ENCODE results near the gene AAGAB.

Gene AAGAB

GRCh38 chr15:67188551-67189218 is 65.8 kb downstream of the AAGAB start:
- Histone ChIP-seq H3K79me2 (ENCODE audit: control insufficient read depth, insufficient read depth, low read length, unreplicated experiment) (no peaks in the 10 kb centered on the region), H3K4me3 (ENCODE audit: low read depth, low read length) (no peak overlapping the region), H2AFZ (ENCODE audit: low read length, unreplicated experiment) (no peak overlapping the region), H3K36me3 (ENCODE audit: insufficient read depth, low read length) (peaks cover 70% of the 10 kb centered on the region), H3K27me3 (ENCODE audit: insufficient read depth, low read length) (no peaks in the 10 kb centered on the region), H3K4me1 (ENCODE audit: control insufficient read depth, insufficient read depth, low read length, unreplicated experiment) (peaks cover 33% of the 10 kb centered on the region), H3K27ac (ENCODE audit: low read depth, low read length) (peak overlapping the region; percentile 77)

- Histone ChIP-seq H3K4me1 (ENCODE audit: control insufficient read depth, insufficient read depth, low read length, unreplicated experiment) (peaks cover 34% of the 10 kb centered on the region), H3K4me3 (ENCODE audit: low read depth, low read length) (no peak overlapping the region), H3K79me2 (ENCODE audit: control insufficient read depth, insufficient read depth, low read length, unreplicated experiment) (no peaks in the 10 kb centered on the region), H3K27me3 (ENCODE audit: insufficient read depth, low read length) (no peaks in the 10 kb centered on the region), H3K27ac (ENCODE audit: low read depth, low read length) (0 out of 2 replicates have a peak overlapping the region, but pooled peaks have one; percentile 2), H2AFZ (ENCODE audit: low read length, unreplicated experiment) (no peak overlapping the region), H3K36me3 (ENCODE audit: insufficient read depth, low read length) (peaks cover 61% of the 10 kb centered on the region)
Observed at GRCh38 chr15:67187351-67187854, 67.1 kb downstream of the AAGAB start.

- H3K4me3 ChIP-seq (ENCODE audit: low read depth, low read length), result no peak overlapping the region
- peak overlapping the region; percentile 6 for H3K27ac ChIP-seq (ENCODE audit: low read depth, low read length)
- no peak overlapping the region for H2AFZ ChIP-seq (ENCODE audit: low read length, unreplicated experiment)
- H3K36me3 ChIP-seq (ENCODE audit: insufficient read depth, low read length), result peaks cover 58% of the 10 kb centered on the region
- peaks cover 34% of the 10 kb centered on the region for H3K4me1 ChIP-seq (ENCODE audit: control insufficient read depth, insufficient read depth, low read length, unreplicated experiment)
- H3K27me3 ChIP-seq (ENCODE audit: insufficient read depth, low read length), result no peaks in the 10 kb centered on the region
- H3K79me2 ChIP-seq (ENCODE audit: control insufficient read depth, insufficient read depth, low read length, unreplicated experiment), result no peaks in the 10 kb centered on the region
Observed at GRCh38 chr15:67186688-67187087, 67.8 kb downstream of the AAGAB start.

GRCh38 chr15:67186226-67186649 is 68.2 kb downstream of the AAGAB start:
- Histone ChIP-seq H3K4me1 (ENCODE audit: control insufficient read depth, insufficient read depth, low read length, unreplicated experiment) (peaks cover 34% of the 10 kb centered on the region), H3K79me2 (ENCODE audit: control insufficient read depth, insufficient read depth, low read length, unreplicated experiment) (no peaks in the 10 kb centered on the region), H3K36me3 (ENCODE audit: insufficient read depth, low read length) (peaks cover 53% of the 10 kb centered on the region), H3K27ac (ENCODE audit: low read depth, low read length) (peak overlapping the region; percentile 6), H3K27me3 (ENCODE audit: insufficient read depth, low read length) (no peaks in the 10 kb centered on the region), H2AFZ (ENCODE audit: low read length, unreplicated experiment) (no peak overlapping the region), H3K4me3 (ENCODE audit: low read depth, low read length) (no peak overlapping the region)

- Histone ChIP-seq H3K27ac (ENCODE audit: low read depth, low read length) (peak overlapping the region; percentile 6), H3K27me3 (ENCODE audit: insufficient read depth, low read length) (no peaks in the 10 kb centered on the region), H2AFZ (ENCODE audit: low read length, unreplicated experiment) (no peak overlapping the region), H3K4me1 (ENCODE audit: control insufficient read depth, insufficient read depth, low read length, unreplicated experiment) (peaks cover 34% of the 10 kb centered on the region), H3K36me3 (ENCODE audit: insufficient read depth, low read length) (peaks cover 50% of the 10 kb centered on the region), H3K4me3 (ENCODE audit: low read depth, low read length) (no peak overlapping the region), H3K79me2 (ENCODE audit: control insufficient read depth, insufficient read depth, low read length, unreplicated experiment) (no peaks in the 10 kb centered on the region)
Observed at GRCh38 chr15:67185621-67186225, 68.7 kb downstream of the AAGAB start.

- Histone ChIP-seq H3K36me3 (ENCODE audit: insufficient read depth, low read length) (peaks cover 49% of the 10 kb centered on the region), H3K27me3 (ENCODE audit: insufficient read depth, low read length) (no peaks in the 10 kb centered on the region), H3K27ac (ENCODE audit: low read depth, low read length) (peak overlapping the region; percentile 6; the same call in 1 of the 2 replicates), H3K4me1 (ENCODE audit: control insufficient read depth, insufficient read depth, low read length, unreplicated experiment) (peaks cover 38% of the 10 kb centered on the region), H3K79me2 (ENCODE audit: control insufficient read depth, insufficient read depth, low read length, unreplicated experiment) (no peaks in the 10 kb centered on the region), H2AFZ (ENCODE audit: low read length, unreplicated experiment) (no peak overlapping the region), H3K4me3 (ENCODE audit: low read depth, low read length) (no peak overlapping the region)
Observed at GRCh38 chr15:67185051-67185450, 69.4 kb downstream of the AAGAB start.

- no peaks in the 10 kb centered on the region for H3K27me3 ChIP-seq (ENCODE audit: insufficient read depth, low read length)
- peaks cover 43% of the 10 kb centered on the region for H3K4me1 ChIP-seq (ENCODE audit: control insufficient read depth, insufficient read depth, low read length, unreplicated experiment)
- H3K79me2 ChIP-seq (ENCODE audit: control insufficient read depth, insufficient read depth, low read length, unreplicated experiment), result peaks cover 4% of the 10 kb centered on the region
- no peak overlapping the region for H3K4me3 ChIP-seq (ENCODE audit: low read depth, low read length)
- H3K36me3 ChIP-seq (ENCODE audit: insufficient read depth, low read length), result peaks cover 49% of the 10 kb centered on the region
- no peak overlapping the region for H3K27ac ChIP-seq (ENCODE audit: low read depth, low read length)
- no peak overlapping the region for H2AFZ ChIP-seq (ENCODE audit: low read length, unreplicated experiment)
Observed at GRCh38 chr15:67184208-67184925, 70.1 kb downstream of the AAGAB start.

GRCh38 chr15:67183443-67184169 is 70.9 kb downstream of the AAGAB start:
- Histone ChIP-seq H3K36me3 (ENCODE audit: insufficient read depth, low read length) (peaks cover 51% of the 10 kb centered on the region), H3K27ac (ENCODE audit: low read depth, low read length) (peak overlapping the region; percentile 28; the same call in 1 of the 2 replicates), H2AFZ (ENCODE audit: low read length, unreplicated experiment) (no peak overlapping the region), H3K27me3 (ENCODE audit: insufficient read depth, low read length) (no peaks in the 10 kb centered on the region), H3K4me3 (ENCODE audit: low read depth, low read length) (no peak overlapping the region), H3K79me2 (ENCODE audit: control insufficient read depth, insufficient read depth, low read length, unreplicated experiment) (peaks cover 11% of the 10 kb centered on the region), H3K4me1 (ENCODE audit: control insufficient read depth, insufficient read depth, low read length, unreplicated experiment) (peaks cover 44% of the 10 kb centered on the region)

GRCh38 chr15:67181221-67181639 is 73.2 kb downstream of the AAGAB start:
- no peaks in the 10 kb centered on the region for H3K27me3 ChIP-seq (ENCODE audit: insufficient read depth, low read length)
- H3K36me3 ChIP-seq (ENCODE audit: insufficient read depth, low read length), result peaks cover 41% of the 10 kb centered on the region; the same call in 1 of the 2 replicates
- no peak overlapping the region for H3K4me3 ChIP-seq (ENCODE audit: low read depth, low read length)
- H3K79me2 ChIP-seq (ENCODE audit: control insufficient read depth, insufficient read depth, low read length, unreplicated experiment), result peaks cover 11% of the 10 kb centered on the region
- H2AFZ ChIP-seq (ENCODE audit: low read length, unreplicated experiment), result no peak overlapping the region
- peaks cover 54% of the 10 kb centered on the region for H3K4me1 ChIP-seq (ENCODE audit: control insufficient read depth, insufficient read depth, low read length, unreplicated experiment)
- no peak overlapping the region for H3K27ac ChIP-seq (ENCODE audit: low read depth, low read length)

GRCh38 chr15:67180514-67181191 is 73.8 kb downstream of the AAGAB start:
- Histone ChIP-seq H3K27me3 (ENCODE audit: insufficient read depth, low read length) (no peaks in the 10 kb centered on the region), H3K27ac (ENCODE audit: low read depth, low read length) (peak overlapping the region; percentile 96; the same call in 1 of the 2 replicates), H2AFZ (ENCODE audit: low read length, unreplicated experiment) (no peak overlapping the region), H3K36me3 (ENCODE audit: insufficient read depth, low read length) (peaks cover 43% of the 10 kb centered on the region; the same call in 1 of the 2 replicates), H3K4me1 (ENCODE audit: control insufficient read depth, insufficient read depth, low read length, unreplicated experiment) (peaks cover 55% of the 10 kb centered on the region), H3K4me3 (ENCODE audit: low read depth, low read length) (no peak overlapping the region), H3K79me2 (ENCODE audit: control insufficient read depth, insufficient read depth, low read length, unreplicated experiment) (peaks cover 11% of the 10 kb centered on the region)
